ENCODE data around the gene PARD3.

The PARD3 gene

GRCh38 chr10:34524369-34525091 lies 290.6 kb downstream of the PARD3 start:
- Histone ChIP-seq H3K4me3 (IDR thresholded peaks at IDR 0.05; ENCODE audit: insufficient read depth, low read depth, low read length) (no peak overlapping the region), H3K36me3 (ENCODE audit: insufficient read depth) (no peaks in the 10 kb centered on the region), H3K27me3 (ENCODE audit: insufficient read depth, low read depth) (no peaks in the 10 kb centered on the region), H3K4me1 (ENCODE audit: low read depth, poor library complexity, severe bottlenecking) (peaks cover 88% of the 10 kb centered on the region), H2AFZ (ENCODE audit: low read depth) (no peak overlapping the region), H3K4me2 (peak overlapping the region; percentile 83), H4K20me1 (ENCODE audit: insufficient read depth) (no peaks in the 10 kb centered on the region), H3K9ac (no peak overlapping the region), H3K27ac (peak overlapping the region; percentile 28), H3K79me2 (ENCODE audit: insufficient read depth, low read depth) (peaks cover 35% of the 10 kb centered on the region; the same call in 1 of the 2 replicates)
- TF ChIP-seq CTCF (conservative IDR thresholded peaks at IDR 0.05; ENCODE audit: low read depth, low read length) = no peak

GRCh38 chr10:34523017-34523767 lies 291.9 kb downstream of the PARD3 start:
- H3K4me1 ChIP-seq (ENCODE audit: low read depth, poor library complexity, severe bottlenecking) = peaks cover 74% of the 10 kb centered on the region
- H3K9ac ChIP-seq = no peak overlapping the region
- H2AFZ ChIP-seq (ENCODE audit: low read depth) = no peak overlapping the region
- H3K79me2 ChIP-seq (ENCODE audit: insufficient read depth, low read depth) = peaks cover 35% of the 10 kb centered on the region; the same call in 1 of the 2 replicates
- H3K27me3 ChIP-seq (ENCODE audit: insufficient read depth, low read depth) = no peaks in the 10 kb centered on the region
- no peak overlapping the region for H3K27ac ChIP-seq
- no peaks in the 10 kb centered on the region for H3K36me3 ChIP-seq (ENCODE audit: insufficient read depth)
- H3K4me2 ChIP-seq = peak overlapping the region; percentile 83
- H3K4me3 ChIP-seq (IDR thresholded peaks at IDR 0.05; ENCODE audit: insufficient read depth, low read depth, low read length) = no peak overlapping the region
- TF ChIP-seq CTCF (conservative IDR thresholded peaks at IDR 0.05; ENCODE audit: low read depth, low read length) = no peak
- no peaks in the 10 kb centered on the region for H4K20me1 ChIP-seq (ENCODE audit: insufficient read depth)

GRCh38 chr10:34522546-34522945 lies 292.6 kb downstream of the PARD3 start:
- H3K4me3 ChIP-seq (IDR thresholded peaks at IDR 0.05; ENCODE audit: insufficient read depth, low read depth, low read length) = no peak overlapping the region
- no peaks in the 10 kb centered on the region for H4K20me1 ChIP-seq (ENCODE audit: insufficient read depth)
- H3K4me2 ChIP-seq = peak overlapping the region; percentile 83
- H3K36me3 ChIP-seq (ENCODE audit: insufficient read depth) = no peaks in the 10 kb centered on the region
- peaks cover 68% of the 10 kb centered on the region for H3K4me1 ChIP-seq (ENCODE audit: low read depth, poor library complexity, severe bottlenecking)
- H3K9ac ChIP-seq = no peak overlapping the region
- no peak overlapping the region for H3K27ac ChIP-seq
- H3K27me3 ChIP-seq (ENCODE audit: insufficient read depth, low read depth) = no peaks in the 10 kb centered on the region
- H2AFZ ChIP-seq (ENCODE audit: low read depth) = no peak overlapping the region
- H3K79me2 ChIP-seq (ENCODE audit: insufficient read depth, low read depth) = peaks cover 35% of the 10 kb centered on the region; the same call in 1 of the 2 replicates
- peak; percentile 39; the same call in 1 of the 2 replicates for TF ChIP-seq CTCF (conservative IDR thresholded peaks at IDR 0.05; ENCODE audit: low read depth, low read length)

- no peak for TF ChIP-seq CTCF (conservative IDR thresholded peaks at IDR 0.05; ENCODE audit: low read depth, low read length)
- no peak overlapping the region for H3K9ac ChIP-seq
- no peak overlapping the region for H3K4me3 ChIP-seq (IDR thresholded peaks at IDR 0.05; ENCODE audit: insufficient read depth, low read depth, low read length)
- peaks cover 47% of the 10 kb centered on the region for H3K4me1 ChIP-seq (ENCODE audit: low read depth, poor library complexity, severe bottlenecking)
- no peak overlapping the region for H2AFZ ChIP-seq (ENCODE audit: low read depth)
- H3K27ac ChIP-seq = no peak overlapping the region
- peaks cover 30% of the 10 kb centered on the region; the same call in 1 of the 2 replicates for H3K79me2 ChIP-seq (ENCODE audit: insufficient read depth, low read depth)
- no peaks in the 10 kb centered on the region for H3K27me3 ChIP-seq (ENCODE audit: insufficient read depth, low read depth)
- H4K20me1 ChIP-seq (ENCODE audit: insufficient read depth) = no peaks in the 10 kb centered on the region
- H3K36me3 ChIP-seq (ENCODE audit: insufficient read depth) = no peaks in the 10 kb centered on the region
- no peak overlapping the region for H3K4me2 ChIP-seq
Observed at GRCh38 chr10:34520510-34520909, 294.6 kb downstream of the PARD3 start.

Data from KMS-11 (cell line).